HG03280 (cell line): ENCODE data around the gene PMP22.

Experiments used
- ATAC-seq: cut with Tn5 transposase; IDR thresholded peaks from one replicate; pipeline ENCODE4 v1.9.1; 2021; ENCODE audit warnings: mild to moderate bottlenecking, moderate library complexity; ENCODE audit not compliant: unreplicated experiment

The PMP22 gene

GRCh38 chr17:15265131-15265530, at the start of gene PMP22:
TSS of gene PMP22 (minus strand) at chr17:15265326. CDS start at chr17:15260727, 4,599 bp downstream.
- ATAC-seq: no peak

- ATAC-seq: no peak
Measured at GRCh38 chr17:15311996-15312395, 46.9 kb upstream of the PMP22 start.

- ATAC-seq: no peak
Measured at GRCh38 chr17:15309793-15310192, 44.7 kb upstream of the PMP22 start.

GRCh38 chr17:15309236-15309635, 44.1 kb upstream of the PMP22 start:
- no peak for ATAC-seq

- no peak for ATAC-seq
Measured at GRCh38 chr17:15308758-15309157, 43.6 kb upstream of the PMP22 start.

- ATAC-seq: no peak
Measured at GRCh38 chr17:15307710-15308111, 42.6 kb upstream of the PMP22 start.

GRCh38 chr17:15303851-15304250, 38.7 kb upstream of the PMP22 start:
- no peak for ATAC-seq

- ATAC-seq: no peak
Measured at GRCh38 chr17:15303268-15303667, 38.1 kb upstream of the PMP22 start.

- no peak for ATAC-seq
Measured at GRCh38 chr17:15301845-15302244, 36.7 kb upstream of the PMP22 start.

- ATAC-seq: no peak
Measured at GRCh38 chr17:15298176-15298575, 33.0 kb upstream of the PMP22 start.

- ATAC-seq: no peak
Measured at GRCh38 chr17:15293558-15293957, 28.4 kb upstream of the PMP22 start.

- ATAC-seq: no peak
Measured at GRCh38 chr17:15291674-15292361, 26.7 kb upstream of the PMP22 start.

- ATAC-seq: no peak
Measured at GRCh38 chr17:15290605-15291004, 25.5 kb upstream of the PMP22 start.

- no peak for ATAC-seq
Measured at GRCh38 chr17:15289285-15290183, 24.4 kb upstream of the PMP22 start.

- no peak for ATAC-seq
Measured at GRCh38 chr17:15288859-15289258, 23.7 kb upstream of the PMP22 start.

GRCh38 chr17:15287538-15288267, 22.6 kb upstream of the PMP22 start:
- no peak for ATAC-seq

- no peak for ATAC-seq
Measured at GRCh38 chr17:15285466-15285865, 20.3 kb upstream of the PMP22 start.

- ATAC-seq: no peak
Measured at GRCh38 chr17:15284537-15284936, 19.4 kb upstream of the PMP22 start.

GRCh38 chr17:15284107-15284506, 19.0 kb upstream of the PMP22 start:
- ATAC-seq: no peak

GRCh38 chr17:15281909-15282308, 16.8 kb upstream of the PMP22 start:
- ATAC-seq: no peak

GRCh38 chr17:15278924-15279477, 13.9 kb upstream of the PMP22 start:
- ATAC-seq: no peak
